NCI-H345 (cell line): ENCODE measurements around the gene SCN7A.
"Not testable (repeated sequence)": the region's sequence is repeated elsewhere in the genome, so short reads cannot be mapped to it uniquely, and the experiment has no call there.

Source experiments
- DNase-seq: peaks from one replicate; lab custom pipeline; 2025; lab: John Stamatoyannopoulos, UW

Gene SCN7A

GRCh38 chr2:166360426-166360825 lies 133.6 kb downstream of the SCN7A start:
- DNase-seq: no peak

- not testable (repeated sequence) for DNase-seq
Measured at GRCh38 chr2:166357950-166358321, 136.1 kb downstream of the SCN7A start.

- DNase-seq: no peak
Measured at GRCh38 chr2:166357068-166357949, 136.7 kb downstream of the SCN7A start.
